HG02588 (cell line): ENCODE data around the gene DGCR2.
"Not testable (repeated sequence)": the region's sequence is repeated elsewhere in the genome, so short reads cannot be mapped to it uniquely, and the experiment has no call there.

Experiments
- ATAC-seq: cut with Tn5 transposase; IDR thresholded peaks from one replicate; pipeline ENCODE4 v1.9.1; 2021; ENCODE audit warnings: mild to moderate bottlenecking, moderate library complexity; ENCODE audit not compliant: unreplicated experiment

DGCR2 gene

DNA sequence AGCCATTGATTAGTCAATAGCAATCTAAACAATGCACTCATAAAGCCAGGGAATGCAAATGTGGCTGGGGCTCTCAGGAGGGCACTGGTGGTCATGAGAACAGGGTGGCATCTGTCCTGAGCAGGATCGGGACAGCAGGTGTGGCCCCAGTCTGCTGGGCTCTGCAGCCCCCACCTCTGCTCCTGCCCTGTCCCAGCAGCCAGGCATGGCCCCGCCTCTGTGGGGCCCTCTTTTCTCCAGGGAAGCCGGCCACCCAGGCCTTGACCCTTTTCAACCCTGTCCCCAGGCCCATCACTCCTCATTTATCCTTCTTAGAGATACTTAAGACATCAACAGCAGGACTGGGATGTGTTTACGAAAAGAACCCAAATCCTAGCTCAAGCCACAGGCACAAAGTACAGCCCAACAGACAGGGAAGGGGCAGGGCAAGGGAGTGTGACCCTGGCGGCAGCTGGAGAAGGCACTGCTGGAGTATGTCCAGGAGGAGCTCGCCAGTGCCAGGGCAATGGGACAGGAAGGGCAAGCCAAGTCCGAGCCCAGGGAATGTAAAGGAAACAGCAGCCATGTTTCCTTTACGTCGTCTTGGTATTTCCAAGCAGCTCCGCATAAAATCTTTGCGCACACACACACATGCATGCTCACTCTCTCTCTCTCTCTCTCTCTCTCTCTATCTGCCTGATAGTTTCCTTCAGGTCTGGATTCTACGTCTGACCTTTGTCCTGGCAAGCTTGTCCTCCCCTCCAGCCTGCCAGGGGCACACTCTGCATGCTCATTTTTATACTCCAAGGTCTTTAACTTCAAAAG, 59.9 kb downstream of the DGCR2 start:
- no peak for ATAC-seq

DNA sequence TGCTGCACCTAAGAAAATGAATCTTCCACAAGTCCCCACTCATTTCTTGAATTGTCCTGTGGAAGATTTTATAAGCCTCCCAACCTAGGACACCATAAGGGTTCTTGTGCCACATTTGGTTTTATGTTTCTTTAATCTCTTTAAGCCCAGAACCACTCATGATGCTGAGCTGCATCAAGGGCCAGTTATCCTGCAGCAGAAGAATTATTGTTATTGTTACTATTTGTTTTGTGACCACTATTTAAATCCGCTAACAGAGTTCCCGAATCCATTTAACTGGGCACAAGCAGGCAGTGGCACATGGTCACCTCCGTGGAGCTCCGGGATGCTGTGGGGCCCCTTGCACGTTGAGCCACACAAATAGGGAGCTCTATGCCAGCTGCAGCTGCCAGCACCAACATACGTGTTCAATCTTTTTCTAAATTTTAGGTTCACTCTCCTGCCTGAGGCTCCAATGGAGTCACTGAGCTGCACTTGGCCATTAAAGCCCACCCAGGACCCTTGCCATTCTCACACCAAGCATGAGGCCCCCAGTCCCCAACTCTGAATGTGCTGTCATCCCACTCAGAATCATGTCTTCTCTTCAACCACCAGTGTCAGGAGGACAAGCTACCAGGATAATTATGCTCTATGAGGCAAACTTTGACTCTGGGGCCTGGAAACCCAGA, 60.6 kb downstream of the DGCR2 start:
- ATAC-seq: no peak

DNA sequence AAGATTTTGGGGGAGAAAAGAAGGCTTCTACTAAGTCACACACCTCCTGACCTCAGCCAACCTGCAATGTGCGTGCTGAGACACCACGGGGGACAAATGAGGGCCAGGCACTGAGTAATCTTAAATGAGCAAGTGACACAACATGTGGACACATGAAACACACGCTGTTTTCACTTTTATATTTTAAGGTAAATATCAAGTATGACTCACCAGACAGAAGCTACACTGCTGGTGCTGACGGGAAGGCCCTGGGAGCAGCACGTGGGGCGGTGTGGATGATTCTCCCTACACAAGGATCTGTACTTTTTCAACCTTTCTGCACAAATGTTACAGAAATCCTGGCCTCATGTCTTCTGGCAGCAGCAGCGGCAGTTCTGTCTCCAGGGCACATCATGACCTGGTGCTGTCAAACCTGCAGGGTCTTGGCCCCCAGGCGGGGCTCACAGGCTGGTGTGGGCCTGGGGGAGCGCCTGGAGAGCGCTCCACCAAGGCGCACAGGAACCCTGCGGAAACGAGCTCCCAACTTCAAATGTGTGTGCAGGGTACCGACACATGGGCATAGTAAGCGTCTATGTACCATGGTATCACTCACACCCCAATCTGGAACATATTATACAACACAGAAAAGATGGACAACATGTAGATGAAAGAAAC, 61.7 kb downstream of the DGCR2 start:
- no peak for ATAC-seq

DNA sequence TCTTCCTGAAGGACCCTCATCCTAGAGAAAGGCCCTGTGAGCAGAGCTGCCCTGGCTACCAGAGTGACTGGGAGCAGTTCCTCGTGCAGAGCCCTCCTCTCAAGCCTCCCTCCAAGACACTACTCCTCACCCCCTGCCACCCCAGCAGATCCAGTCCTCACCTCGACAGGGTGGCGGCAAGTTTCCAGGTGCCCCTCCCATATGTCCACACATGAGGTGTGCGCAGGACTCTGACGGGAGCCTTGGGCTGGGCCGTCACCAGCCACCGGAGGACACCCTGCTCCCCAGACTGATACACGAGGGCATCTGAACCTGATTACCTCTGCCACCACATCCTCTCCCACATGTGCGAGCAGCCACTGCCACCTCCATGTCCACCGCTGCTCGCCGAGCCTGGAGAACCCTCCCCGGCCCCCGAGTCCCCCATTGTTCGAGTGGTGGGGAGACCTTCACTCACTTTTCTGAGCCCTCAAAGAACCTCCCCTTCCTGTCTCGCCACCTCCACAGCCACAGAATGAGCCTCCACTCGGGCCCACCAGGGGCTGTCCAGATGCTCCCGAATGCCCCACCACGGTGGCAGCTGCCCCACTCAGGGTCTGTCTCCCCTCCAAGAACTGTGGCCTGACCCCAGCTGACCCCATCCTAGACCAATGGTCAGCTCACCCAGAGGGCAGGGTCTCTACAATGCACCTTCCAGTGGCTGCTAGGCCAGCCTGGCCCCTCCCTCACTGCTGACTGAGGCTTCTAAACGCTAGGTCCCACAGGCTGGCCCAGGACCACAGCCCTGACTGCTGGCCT, 62.5 kb downstream of the DGCR2 start:
- no peak for ATAC-seq

DNA sequence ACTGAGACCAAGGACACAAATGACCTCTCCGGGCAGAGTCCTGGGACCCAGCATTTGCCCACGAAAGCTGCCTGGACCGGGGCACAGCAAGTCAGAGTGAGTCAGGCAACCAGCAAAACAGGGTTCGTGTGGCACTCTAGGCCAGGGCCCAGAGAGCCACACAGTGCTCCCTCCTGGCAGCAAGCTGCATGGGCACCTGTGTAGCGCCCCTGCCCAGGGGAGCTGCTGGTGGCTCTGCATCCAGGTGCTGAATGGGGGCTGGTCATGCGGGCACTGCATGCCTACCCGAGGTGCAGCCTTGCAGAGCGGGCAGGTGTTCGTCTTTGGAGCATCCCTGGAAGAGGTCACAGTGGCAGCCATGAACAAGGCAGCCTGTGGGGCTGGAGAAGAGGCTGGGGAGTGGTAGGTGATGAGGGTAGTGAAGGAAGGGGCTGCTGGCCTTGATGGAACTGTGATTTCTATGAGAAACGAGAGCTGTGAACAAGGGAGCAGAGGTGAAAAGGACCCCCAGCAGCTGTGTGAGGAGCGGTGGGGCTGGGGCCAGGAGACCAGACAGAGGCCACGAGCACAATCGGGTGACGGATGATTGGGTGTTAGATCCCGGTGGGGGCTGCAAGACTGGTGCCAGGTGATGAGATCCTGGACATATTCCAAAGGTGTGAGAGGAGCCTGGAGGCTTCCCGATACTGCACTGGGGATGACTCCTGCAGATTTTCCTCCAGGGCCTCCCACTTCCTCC, 63.3 kb downstream of the DGCR2 start:
- no peak for ATAC-seq

DNA sequence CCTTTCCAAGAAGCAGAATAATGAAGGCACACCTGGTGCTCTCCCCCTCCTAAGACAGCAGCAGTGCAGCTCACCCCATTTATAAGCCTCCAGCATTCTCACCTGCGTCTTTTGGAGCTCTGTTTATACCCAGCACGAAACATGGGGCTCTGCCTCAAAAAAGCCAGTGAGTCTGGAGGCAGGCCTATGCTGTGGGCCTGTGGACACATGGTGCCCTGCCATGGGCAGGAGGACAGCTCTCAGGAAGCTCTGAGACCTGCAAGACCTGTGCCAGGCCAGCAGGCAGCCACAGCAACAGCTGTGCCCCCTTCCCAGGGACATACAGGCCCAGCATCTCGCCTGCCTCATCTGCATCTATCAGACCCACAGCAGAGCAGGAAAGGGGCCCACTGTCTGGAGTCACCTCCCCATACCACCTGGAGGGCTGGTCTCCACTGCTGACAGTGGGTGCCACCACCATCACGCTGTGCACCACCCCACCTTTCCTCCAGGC, 64.2 kb downstream of the DGCR2 start:
- ATAC-seq: no peak

DNA sequence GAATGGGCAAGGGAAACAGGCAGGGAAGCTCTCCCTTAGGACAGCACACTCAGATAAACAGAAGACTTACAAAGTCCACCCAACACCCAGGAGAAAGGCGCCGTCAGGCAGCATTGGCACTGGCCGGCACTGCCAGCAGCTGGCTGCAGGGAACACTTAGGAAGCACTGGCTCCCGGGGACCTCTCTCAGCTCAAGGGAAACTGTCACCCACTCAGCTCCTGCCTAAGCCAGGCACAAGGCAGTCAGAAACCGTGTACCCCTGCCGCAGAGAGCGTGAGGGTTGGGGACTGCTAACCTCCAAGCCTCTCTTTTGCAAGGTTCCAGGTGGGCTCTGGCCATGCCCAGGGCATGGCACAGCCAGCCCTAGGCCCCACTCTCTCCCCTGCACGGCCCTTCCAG, 64.7 kb downstream of the DGCR2 start:
- ATAC-seq: no peak

DNA sequence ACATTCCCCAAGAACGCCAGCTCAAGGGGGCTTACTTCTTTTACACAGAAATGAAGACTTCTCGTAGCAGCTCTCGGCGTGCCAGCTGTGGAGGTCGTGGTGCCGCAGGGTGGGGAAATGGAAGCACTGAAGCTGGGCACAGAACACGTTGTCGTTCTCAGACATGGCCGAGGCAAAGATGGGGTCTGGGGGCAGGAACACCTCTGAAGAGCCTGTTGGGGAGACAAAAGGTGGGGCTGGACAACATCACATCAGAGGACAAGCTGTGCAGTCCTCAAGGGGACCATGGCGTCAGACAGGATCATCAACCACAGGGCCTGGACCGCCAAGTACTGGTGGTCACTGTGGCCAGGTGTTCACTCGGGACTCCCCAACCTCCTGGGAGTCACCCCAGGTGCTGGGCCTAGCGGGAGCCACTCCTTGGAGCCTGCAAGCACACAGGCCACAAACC, 65.2 kb downstream of the DGCR2 start:
- ATAC-seq: no peak

DNA sequence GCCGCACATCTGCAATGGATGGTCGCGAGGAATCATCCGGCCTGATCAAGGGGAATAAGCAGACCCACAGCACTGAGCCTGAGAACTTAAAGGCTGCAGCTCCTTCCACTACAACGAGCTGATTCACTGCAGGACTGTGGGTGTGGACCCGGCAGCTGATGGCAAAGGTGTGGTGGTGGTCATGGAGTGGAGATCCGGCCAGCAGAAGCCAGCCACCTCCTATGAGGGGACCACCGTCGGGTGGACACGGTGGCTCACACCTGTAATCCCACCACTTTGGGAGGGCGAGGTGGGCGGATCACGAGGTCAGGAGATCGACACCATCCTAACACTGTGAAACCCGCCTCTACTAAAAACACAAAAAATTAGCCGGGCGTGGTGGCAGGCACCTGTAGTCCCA, 66.4 kb downstream of the DGCR2 start:
- no peak for ATAC-seq

DNA sequence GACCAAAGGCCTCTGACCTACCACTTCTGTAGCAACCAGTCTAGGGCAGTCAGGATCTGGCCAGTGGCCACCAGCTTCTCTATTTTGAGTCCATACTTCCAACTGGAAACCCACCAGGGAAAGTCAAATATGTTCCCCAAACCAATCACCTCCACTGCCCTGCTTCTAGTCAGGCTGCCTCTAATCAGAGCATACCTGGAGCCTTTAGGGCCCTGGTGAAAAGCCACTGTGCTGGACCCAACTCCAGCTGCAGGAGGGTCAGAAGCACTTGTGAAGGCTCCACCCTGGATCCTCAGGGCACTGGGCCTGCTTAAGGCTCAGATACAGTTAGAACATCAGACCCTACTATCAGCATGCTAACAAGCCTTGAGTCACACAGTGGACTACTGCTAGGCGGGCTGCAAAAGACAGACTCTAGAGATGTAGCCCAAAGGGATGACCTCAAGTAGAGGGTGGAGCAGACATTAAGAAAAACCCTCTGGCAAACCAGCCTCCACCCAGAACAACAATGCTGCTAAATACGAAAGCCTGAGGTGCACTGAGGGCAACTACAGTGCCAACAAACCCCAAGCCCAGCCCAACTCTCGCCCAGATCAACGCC, 69.2 kb downstream of the DGCR2 start:
- ATAC-seq: no peak

DNA sequence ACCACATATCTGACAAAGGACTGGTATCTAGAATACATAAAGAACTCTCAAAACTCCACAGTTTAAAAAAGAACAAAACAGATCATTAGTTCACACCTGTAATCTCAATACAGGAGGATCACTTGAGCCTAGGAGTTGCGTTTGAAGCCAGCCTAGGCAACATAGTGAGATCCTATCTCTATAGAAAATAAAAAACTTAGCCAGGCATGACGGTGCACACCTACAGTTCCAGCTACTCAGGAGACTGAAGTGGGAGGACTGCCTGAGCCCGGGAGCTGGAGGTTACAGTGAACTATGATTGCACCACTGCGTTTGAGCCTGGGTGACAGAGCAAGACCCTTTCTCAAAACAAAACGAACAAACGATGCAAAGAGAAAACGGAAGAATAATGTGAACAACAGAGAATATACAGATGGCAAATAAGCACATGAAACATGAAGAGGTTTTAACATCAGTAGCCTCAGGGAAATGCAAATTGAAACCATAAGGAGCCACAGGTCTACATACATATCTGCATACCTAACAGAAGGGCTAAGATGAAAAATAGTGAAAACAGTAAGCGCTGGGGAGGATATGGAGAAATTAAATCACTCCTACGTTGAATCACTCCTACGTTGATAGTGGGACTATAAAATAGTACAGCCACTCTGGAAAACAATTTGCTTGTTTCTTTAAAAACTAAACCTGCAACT, 70.7 kb downstream of the DGCR2 start:
- no peak for ATAC-seq

DNA sequence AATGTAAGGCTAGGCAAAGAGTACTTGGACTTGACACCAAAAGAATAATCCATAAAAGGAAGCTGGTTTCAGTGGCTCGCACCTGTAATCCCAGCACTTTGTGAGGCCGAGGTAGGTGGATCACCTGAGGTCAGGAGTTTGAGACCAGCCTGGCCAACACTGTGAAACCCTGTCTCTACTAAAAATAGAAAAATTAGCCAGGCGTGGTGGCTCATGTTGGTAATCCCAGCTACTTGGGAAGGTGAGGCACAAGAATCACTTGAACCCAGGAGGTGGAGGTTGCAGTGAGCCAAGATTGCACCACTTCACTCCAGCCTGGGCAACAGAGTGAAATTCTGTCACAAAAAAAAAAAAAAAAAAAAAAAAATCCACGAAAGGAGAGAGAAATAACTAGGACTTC, 71.4 kb downstream of the DGCR2 start:
- ATAC-seq: not testable (repeated sequence)

DNA sequence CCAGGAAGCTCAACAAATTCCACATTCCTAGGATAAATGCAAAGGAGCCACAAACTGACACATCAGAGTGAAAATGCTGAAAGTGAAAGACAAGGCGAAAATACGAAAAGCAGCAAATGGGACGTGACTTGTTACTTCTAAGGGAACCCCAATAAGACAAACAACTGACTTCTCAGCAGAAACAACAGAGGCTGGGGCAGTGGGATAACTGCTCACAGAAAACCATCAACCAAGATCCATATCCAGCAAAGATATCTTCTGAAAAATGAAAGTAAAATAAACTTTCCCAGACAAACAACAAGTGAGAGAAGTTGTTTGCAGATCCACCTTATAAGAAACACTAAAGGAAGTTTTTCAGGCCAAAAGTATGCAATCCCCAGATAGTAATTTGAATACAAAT, 72.1 kb downstream of the DGCR2 start:
- ATAC-seq: no peak

DNA sequence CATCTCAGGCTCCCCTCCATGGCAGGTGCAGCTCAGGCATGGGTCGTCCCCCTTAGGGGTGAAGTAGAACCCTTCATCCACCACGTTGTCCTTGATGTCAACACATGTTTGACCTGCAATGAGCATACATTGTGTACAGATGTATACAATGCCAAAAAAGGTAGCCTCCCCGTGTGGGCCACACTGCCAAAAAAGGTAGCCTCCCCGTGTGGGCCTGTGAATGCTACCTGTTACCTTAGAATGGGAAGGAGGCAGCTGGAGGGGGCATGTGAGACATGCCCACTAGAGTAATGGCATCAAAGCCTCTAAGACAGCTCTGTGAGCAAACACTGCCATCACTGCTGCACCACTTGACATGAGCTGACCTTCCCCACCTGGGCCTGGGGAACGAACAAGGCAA, 73.7 kb downstream of the DGCR2 start:
- no peak for ATAC-seq

DNA sequence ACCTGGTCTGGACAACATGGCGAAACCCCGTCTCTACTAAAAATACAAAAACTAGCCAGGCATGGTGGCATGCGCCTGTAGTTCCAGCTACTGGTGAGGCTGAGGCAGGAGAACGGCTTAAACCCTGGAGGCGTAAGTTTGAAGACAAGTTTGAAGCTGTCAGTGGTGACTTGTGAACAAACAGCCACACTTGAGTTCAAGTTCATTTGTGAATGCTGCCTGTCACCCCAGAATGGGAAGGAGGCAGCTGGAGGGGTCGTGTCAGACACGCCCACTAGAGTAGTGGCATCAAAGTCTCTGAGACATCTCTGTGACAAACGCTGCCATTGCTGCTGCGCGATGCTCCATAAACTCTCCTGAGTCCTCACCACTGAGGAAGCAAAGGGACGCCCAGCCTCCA, 74.2 kb downstream of the DGCR2 start:
- ATAC-seq: no peak

DNA sequence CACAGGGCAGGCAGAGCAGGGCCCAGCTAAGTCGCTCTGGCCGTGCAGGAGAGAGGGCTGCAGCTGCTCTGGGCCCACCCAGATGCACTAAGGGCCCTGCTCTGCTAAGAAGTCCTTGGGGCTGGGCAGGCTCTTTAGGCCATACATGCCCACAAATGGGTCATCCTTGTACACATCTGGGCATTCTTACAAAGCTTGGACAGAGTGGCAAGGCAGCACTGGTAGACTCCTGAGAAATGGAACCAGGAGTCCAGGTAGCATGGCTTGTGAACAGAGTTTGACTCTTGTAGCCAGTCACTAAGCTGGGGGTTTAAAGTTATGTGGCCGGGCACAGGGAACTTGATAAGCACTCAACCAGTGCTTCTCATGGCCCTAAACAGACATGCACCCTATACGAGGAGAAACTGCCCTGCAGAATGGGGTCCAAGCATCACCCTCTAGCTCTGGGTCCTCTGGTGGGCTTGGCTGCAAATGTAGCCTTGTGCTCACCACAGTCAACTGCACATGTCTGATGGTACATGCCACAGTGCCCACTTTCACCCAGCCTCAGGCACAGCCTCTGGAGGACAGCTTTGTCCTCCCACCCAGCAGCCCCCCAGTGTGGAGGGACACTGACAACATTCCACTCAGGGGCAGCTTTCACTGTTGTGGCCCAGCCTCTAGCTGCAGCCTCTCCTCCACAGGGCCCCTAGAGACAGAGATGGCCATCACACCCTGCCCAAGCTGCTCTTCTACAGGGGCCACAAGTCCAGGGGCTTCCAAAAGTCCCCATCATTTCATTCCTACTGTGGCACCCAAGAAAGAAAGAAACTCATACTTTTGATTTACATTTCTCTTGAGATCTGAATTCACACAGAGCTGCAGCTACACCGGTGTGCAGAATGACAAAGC, 75.2 kb downstream of the DGCR2 start:
- ATAC-seq: no peak

DNA sequence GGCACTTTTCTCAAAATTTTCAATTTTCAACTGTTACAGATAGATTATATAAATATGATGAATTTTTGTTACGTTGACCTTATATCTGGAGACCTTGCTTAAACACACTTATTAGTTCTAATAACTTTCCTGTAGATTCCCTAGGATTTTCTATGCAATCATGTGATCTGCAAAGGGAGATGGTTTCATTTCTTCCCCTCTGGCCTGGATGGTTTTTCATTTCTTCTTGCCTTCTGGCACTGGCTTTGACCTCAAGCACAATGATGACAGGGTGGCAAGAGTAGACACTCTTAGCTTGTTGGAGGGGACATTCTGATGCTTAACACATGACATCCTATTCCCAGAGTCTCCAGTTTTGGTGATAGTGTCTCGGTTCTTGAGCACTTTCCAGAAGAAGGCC, 75.9 kb downstream of the DGCR2 start:
- no peak for ATAC-seq

DNA sequence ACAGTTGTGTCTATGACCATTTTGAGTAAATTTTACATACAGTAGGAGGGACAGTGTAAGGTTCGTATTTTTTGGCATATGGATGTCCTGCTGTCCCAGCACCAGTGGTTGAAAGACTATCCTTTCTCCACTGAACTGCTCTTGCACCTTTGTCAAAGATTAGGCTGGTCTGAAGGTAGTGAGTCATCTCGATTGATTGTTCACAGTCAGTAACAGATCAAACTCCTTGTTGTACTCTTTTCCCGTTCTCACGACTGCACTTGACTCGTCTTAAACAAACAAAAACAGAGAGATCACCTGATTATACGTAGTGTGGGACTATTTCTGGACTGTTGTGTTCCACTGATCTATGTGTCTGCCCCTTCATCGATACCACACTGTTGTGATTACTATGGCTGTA, 77.1 kb downstream of the DGCR2 start:
- no peak for ATAC-seq
